Activated T-cell treated with anti-CD3 and anti-CD28 coated beads for 1 hour (primary cell): ENCODE data around the gene SHROOM3.

Experiments
- DNase-seq: peaks from one replicate; pipeline ENCODE4 v3.0.0-alpha.2; 2020; ENCODE audit warnings: low read depth

Gene SHROOM3

GRCh38 chr4:76663824-76664223, 228.8 kb downstream of the SHROOM3 start:
- no peak for DNase-seq

DNA sequence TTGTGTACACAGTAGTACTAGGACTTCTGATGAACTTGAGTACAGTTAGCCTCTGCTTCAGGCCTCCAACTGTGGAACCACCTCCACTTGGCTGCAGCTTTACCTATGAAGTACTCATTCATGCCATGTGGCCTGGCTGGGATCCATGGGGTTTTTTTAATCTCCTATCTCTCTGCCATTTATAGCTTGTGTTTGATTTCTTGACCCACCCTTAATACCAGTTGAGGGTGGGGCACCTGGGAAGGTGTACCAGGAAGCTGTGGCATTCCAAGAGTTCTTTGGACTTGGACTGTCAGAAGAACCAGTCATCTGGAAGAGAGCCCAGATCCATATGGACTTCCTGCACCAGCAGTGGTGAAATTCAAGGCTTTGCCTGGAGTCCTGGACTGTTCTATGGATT, 230.1 kb downstream of the SHROOM3 start:
- DNase-seq, result no peak

DNA sequence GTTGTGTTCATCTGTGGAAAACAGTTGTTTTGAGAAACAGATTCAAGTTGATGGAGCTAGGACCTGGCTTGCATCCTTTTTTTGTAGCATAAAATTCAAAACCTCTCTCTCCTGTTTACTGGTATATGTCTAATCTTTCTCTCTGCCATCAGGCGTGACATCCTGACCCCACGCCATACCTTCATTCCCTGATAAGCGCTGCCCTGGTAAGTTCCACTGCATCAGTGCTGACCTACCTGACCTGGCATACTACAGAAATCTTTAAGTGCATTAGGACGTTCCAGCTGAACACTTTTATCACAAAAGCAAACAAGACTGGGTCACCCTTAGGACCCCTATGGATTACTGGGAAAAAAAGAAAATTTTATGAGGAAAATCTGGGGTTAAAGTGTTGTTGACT, 230.7 kb downstream of the SHROOM3 start:
- no peak for DNase-seq

GRCh38 chr4:76666944-76667532, 232.0 kb downstream of the SHROOM3 start:
- DNase-seq, result no peak

DNA sequence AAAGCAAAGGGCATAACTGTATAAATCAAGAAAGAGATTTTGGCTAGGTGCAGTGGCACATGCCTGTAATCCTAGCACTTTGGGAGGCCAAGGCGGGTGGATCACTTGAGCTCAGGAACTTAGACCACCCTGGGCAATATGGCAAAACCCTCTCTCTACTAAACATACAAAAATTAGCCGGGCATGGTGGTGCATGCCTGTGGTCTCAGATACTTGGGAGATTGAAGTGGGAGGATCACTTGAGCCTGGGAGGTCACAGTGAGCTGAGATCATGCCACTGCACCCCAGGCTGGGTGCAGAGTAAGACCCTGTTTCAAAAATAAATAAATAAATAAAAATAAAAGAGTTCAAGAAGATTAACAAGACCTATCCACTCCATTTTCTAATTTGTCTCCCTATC, 235.6 kb downstream of the SHROOM3 start:
- DNase-seq, result no peak

GRCh38 chr4:76673362-76673761, 238.3 kb downstream of the SHROOM3 start:
- DNase-seq, result no peak

DNA sequence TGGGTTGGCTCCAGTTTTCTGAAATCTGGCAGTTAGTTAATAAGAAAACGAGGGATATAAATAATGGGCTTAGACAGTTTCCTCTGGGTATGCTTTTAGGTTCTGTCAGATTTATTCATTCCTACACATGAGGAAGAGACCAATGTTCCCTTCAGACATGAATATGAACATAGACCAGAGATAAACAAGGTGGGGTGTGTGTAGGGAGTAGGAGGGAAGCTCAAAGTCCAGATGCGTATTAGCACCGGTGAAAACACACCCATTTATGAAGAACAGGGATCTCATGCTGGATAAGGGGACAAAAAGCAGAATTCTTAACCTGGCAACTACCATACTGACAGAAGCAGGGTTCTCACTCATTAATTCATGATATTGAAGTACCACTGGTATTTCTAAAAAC, 240.0 kb downstream of the SHROOM3 start:
- no peak for DNase-seq

GRCh38 chr4:76677571-76678326, 242.7 kb downstream of the SHROOM3 start:
- no peak for DNase-seq

GRCh38 chr4:76679691-76680090, 244.7 kb downstream of the SHROOM3 start:
- DNase-seq, result no peak

- no peak for DNase-seq
Measured at GRCh38 chr4:76680952-76681351, 245.9 kb downstream of the SHROOM3 start.

DNA sequence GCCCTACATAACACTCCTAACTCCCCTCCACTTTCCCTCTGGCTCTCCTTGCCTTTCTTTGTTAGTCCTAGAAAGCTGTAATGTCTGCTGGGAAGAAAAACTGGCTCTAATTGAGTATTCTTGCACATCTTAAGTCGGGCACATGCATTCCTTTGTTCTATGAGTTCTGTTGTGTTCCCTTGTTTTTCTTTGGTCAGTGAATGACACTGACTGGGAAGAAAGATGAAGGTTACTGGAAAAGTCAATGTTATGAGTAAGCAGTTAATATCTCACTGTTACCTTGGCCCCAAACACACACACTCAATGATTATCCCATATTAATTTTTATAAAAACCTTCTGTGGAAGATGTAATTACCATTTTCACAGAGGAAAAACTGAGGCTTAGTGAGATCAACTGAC, 247.0 kb downstream of the SHROOM3 start:
- no peak for DNase-seq

DNA sequence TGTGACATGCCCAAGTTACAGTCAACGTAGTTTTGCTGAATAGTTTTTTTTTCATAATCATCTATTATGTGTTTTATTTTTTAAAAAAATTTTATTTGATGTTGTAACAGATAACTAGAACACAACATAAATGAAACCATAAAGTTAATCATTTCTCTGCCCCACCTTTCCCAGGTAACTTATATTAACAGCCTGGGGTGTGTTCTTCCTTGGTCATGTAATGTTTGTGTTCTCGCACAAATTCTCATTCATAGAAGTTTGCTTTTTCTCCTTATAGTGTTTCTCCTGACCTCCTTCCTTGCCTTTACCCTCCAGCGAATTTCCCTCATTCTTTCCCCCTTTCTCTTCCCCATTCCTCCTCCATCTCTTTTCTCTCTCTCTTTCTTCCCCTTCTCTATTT, 248.1 kb downstream of the SHROOM3 start:
- no peak for DNase-seq

- no peak for DNase-seq
Measured at GRCh38 chr4:76687746-76688448, 252.9 kb downstream of the SHROOM3 start.

- no peak for DNase-seq
Measured at GRCh38 chr4:76688619-76689144, 253.7 kb downstream of the SHROOM3 start.

DNA sequence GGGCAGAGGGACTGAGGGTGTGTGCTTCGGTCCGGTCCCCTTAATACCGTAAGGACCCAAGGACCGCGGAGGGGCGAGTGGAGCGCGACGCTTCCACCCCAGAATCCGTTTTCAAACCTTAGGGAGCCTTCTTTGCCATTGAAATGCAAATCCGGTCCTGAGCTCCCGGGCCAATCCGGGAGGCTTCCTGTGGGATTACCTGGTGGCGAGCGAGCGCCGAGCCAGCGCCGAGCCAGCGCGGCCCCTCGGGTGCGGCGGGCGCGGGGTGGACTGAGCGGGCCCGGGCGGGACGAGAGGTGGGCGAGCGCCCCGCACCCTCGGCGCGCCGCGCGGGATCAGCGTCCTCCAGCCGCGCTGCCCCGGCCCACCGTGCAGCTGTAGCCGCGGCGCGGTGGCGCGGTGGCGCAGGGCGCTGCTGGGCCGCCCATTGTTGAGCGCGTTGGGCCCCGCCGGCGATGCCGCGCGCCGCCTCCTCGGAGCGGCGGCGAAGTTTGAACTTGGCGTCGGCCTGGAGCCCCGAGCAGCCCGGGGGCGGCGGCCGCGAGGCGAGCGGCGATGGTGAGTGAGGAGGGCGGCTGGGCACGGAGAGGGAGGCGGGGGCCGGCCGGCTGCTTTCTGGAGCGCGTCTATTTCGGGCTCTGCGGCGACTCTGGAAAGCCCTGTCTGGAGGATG, 254.3 kb downstream of the SHROOM3 start:
- DNase-seq, result no peak

GRCh38 chr4:76690011-76690905, 255.2 kb downstream of the SHROOM3 start:
- DNase-seq, result no peak

DNA sequence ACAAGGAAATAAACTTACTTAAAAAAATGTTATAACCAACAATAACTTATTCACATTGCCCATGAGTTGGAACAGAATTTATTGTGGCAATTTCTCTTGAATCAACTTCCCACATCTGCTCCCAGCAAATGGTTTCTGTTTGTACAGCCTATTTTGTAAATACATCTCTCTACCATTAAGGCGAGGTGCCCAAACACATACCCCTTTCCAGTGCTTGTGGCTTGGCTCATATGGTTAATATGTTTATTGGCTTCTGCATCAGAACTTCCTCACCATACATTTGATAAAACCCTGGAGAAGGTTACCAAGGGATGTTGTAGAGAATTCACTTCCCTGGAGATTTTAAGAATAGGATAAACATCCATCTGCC, 255.9 kb downstream of the SHROOM3 start:
- no peak for DNase-seq

DNA sequence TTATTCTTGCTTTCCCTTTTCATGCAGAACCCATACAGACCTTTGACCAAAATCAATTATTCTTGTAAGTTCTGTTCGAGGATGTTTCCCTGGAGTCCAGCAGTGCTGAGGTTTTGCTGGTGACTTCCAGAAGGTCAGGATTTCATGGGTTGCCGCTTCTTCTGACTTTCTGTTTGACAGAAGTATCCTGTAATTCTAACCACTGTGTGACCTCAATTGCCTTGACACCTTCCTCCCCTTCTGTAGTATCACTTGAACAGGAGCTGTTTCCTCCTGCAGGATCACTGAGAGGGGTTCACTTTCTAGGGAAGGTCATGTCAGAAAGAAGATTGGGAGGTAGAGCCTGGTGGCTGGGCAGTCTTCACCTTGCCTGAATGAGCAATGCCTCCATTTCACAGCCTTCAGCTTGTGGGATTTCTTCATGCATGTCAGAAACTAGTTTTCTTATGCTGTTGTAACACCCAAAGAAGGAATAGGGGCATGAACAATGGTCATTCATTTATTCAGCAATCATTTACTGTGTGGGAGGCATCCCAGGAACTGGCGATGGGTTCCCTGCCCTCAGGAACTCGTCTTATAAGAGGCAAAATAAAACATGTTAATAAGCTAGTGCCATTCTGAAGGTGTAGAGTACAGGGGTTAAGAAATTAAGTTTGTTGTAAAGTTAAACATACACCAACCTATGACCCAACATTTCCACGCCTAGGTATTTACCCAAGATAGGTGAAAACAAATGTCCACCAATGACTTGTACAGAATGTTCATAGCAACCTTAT, 257.0 kb downstream of the SHROOM3 start:
- no peak for DNase-seq

DNA sequence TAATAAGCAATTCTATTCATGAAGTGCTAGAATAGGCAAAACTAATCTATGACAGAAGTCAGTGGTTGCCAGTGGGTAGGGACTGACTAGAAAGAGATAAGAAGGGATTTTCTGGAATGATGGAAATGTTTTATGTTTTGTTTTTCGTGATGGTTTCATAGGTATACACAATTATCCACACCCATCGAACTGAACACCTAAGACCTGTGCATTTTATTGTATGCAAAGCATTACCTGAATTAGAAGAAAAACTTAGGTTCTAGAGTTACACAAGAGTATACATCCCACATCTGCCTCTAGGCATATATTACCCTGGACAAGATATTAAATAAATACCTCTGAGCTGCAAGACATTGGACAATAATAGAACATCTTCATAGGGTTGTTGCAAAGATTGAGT, 257.7 kb downstream of the SHROOM3 start:
- no peak for DNase-seq

GRCh38 chr4:76694056-76694455, 259.0 kb downstream of the SHROOM3 start:
- DNase-seq, result no peak

GRCh38 chr4:76696109-76696508, 261.1 kb downstream of the SHROOM3 start:
- no peak for DNase-seq
